SJCRH30 (cell line): ENCODE results near the gene PRDM13. TPM values are rescaled to one million over a fixed set of nuclear protein-coding genes. Genes with fewer than 3 reads are reported as not detected.
"Not testable (repeated sequence)": the region's sequence is repeated elsewhere in the genome, so short reads cannot be mapped to it uniquely, and the experiment has no call there.

Experiments
- DNase-seq, 2 experiments: peaks; one replicate each; pipeline ENCODE4 v3.0.0-alpha.2; 2015 to 2020
- H3K27ac ChIP-seq: fragments of 250-450 bp; sonication (Bioruptor Pico); 2 replicates; pipeline ENCODE4 v1.5.1; 2020; ENCODE audit warnings: mild to moderate bottlenecking, moderate library complexity
- H3K27me3 ChIP-seq: fragments of 250-450 bp; sonication (Bioruptor Pico); 2 replicates; pipeline ENCODE4 v1.5.1; 2020; ENCODE audit warnings: mild to moderate bottlenecking, moderate library complexity
- H3K36me3 ChIP-seq: fragments of 250-450 bp; sonication (Bioruptor Pico); 2 replicates; pipeline ENCODE4 v1.5.1; 2020; ENCODE audit warnings: mild to moderate bottlenecking, moderate library complexity
- H3K4me1 ChIP-seq: fragments of 250-450 bp; sonication (Bioruptor Pico); 2 replicates; pipeline ENCODE4 v1.5.1; 2020; ENCODE audit warnings: mild to moderate bottlenecking, moderate library complexity
- H3K4me3 ChIP-seq: fragments of 250-450 bp; sonication (Bioruptor Pico); 2 replicates; pipeline ENCODE4 v1.5.1; 2020; ENCODE audit warnings: mild to moderate bottlenecking, moderate library complexity
- H3K9me3 ChIP-seq: fragments of 250-450 bp; sonication (Bioruptor Pico); replicated peaks from 2 replicates; pipeline ENCODE4 v1.5.1; 2020; ENCODE audit warnings: mild to moderate bottlenecking, moderate library complexity
- total RNA-seq: library from RNA; depleted of rRNA; stranded (reverse); fragments of >200 nt; shearing (Covaris generic); gene quantifications from 2 replicates; pipeline ENCODE4 v1.2.3, GENCODE V29; 2014

Gene PRDM13
- total RNA-seq, 1 experiment from 2014 or later, result not detected

GRCh38 chr6:99608886-99609482 is 2.4 kb downstream of the PRDM13 start:
- no peak overlapping the region for H3K27ac ChIP-seq
- no peak for DNase-seq
- no peaks in the 10 kb centered on the region for H3K36me3 ChIP-seq
- H3K4me1 ChIP-seq, result no peaks in the 10 kb centered on the region
- no peaks in the 10 kb centered on the region for H3K27me3 ChIP-seq
- no peak overlapping the region for H3K4me3 ChIP-seq
- H3K9me3 ChIP-seq, result no peaks in the 10 kb centered on the region

GRCh38 chr6:99609905-99610489 is 3.4 kb downstream of the PRDM13 start:
- Histone ChIP-seq H3K36me3 (no peaks in the 10 kb centered on the region), H3K4me1 (no peaks in the 10 kb centered on the region), H3K4me3 (no peak overlapping the region), H3K27ac (no peak overlapping the region), H3K9me3 (no peaks in the 10 kb centered on the region), H3K27me3 (no peaks in the 10 kb centered on the region)
- no peak for DNase-seq

DNA sequence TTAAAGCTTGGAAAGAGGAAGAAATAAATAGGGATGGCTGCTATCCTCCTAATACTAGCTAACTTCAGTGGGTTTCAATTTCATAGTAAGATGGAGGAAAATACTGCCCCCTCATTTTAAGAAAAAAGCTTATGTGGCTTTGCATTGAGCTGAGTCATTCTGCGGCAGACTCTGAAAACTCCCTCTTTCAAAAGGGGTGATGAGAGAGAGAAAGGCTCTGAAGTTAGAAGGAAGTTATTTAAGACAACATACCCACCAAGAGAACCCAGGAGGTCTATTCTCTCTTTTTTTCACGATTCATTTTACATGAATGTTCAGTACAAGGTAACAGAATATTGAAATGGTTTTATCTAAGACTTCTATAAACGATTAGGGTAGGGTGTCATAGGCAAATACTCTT is 4.5 kb downstream of the PRDM13 start:
- H3K36me3 ChIP-seq, result no peaks in the 10 kb centered on the region
- no peak overlapping the region for H3K4me3 ChIP-seq
- H3K9me3 ChIP-seq, result no peaks in the 10 kb centered on the region
- H3K4me1 ChIP-seq, result no peaks in the 10 kb centered on the region
- H3K27me3 ChIP-seq, result no peaks in the 10 kb centered on the region
- no peak for DNase-seq
- no peak overlapping the region for H3K27ac ChIP-seq

DNA sequence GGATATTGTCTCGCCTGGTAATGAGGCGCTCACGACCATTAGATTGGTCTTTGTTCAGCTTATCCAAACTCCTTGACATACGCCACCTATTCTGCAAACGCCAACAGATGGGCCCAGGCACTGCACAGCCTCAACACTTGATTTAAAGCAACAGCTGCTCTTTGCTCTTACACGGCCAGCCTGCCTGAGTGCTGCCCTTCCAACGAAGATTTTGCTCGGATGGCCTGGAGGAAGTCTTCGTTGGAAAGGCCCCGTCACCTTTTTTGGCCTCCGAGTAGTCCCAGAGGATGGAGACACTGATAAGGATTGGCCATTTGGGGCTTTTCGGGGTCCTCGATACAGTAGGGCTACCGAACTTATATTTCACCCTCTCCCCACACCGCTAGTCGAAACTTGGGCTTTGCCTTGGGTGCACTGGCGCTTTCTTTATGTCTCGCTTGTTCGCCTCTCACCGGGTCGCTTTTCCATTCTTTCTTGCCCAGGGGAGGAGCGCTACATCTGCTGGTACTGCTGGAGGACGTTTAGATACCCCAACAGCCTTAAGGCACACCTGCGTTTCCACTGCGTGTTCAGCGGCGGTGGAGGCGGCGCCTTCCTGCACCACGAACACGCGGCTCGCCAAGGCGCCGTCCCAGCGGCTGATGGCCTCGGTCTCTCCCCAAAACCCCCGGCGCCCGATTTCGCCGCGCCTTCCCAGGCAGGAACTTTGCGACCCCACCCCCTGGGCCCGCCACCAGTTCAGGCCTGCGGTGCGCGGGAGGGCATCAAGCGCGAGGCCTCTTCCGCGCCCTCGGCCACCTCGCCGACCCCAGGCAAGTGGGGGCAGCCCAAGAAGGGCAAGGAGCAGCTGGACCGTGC is 6.1 kb downstream of the PRDM13 start:
- no peaks in the 10 kb centered on the region for H3K27me3 ChIP-seq
- no peak overlapping the region for H3K4me3 ChIP-seq

GRCh38 chr6:99613409-99613704 is 6.7 kb downstream of the PRDM13 start:
- H3K36me3 ChIP-seq, result no peaks in the 10 kb centered on the region
- H3K9me3 ChIP-seq, result no peaks in the 10 kb centered on the region
- no peaks in the 10 kb centered on the region for H3K27me3 ChIP-seq
- H3K4me3 ChIP-seq, result no peak overlapping the region
- no peaks in the 10 kb centered on the region for H3K4me1 ChIP-seq
- H3K27ac ChIP-seq, result no peak overlapping the region
- no peak for DNase-seq

More for the DNA sequence above, 6.1 kb downstream of the PRDM13 start:
- no peaks in the 10 kb centered on the region for H3K4me1 ChIP-seq
- H3K36me3 ChIP-seq, result no peaks in the 10 kb centered on the region
- H3K9me3 ChIP-seq, result no peaks in the 10 kb centered on the region
- DNase-seq, result peak; percentile 38 to 61
- no peak overlapping the region for H3K27ac ChIP-seq

DNA sequence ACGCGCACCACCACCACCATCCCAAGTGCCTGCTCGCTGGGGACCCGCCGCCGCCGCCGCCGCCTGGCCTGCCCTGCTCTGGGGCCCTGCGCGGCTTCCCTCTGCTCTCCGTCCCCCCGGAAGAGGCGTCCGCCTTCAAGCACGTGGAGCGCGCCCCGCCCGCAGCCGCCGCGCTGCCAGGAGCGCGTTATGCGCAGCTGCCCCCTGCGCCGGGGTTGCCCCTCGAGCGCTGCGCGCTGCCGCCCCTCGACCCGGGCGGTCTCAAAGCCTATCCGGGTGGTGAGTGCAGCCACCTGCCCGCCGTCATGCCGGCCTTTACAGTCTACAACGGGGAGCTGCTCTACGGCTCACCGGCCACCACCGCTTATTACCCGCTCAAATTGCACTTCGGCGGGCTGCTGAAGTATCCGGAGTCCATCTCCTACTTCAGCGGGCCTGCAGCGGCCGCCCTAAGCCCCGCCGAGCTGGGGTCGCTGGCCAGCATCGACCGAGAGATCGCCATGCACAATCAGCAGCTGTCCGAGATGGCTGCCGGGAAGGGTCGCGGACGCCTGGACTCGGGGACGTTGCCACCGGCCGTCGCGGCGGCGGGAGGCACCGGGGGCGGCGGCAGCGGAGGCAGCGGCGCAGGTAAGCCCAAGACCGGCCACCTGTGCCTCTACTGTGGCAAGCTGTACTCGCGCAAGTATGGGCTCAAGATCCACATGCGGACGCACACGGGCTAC is 7.2 kb downstream of the PRDM13 start:
- Histone ChIP-seq H3K9me3 (no peaks in the 10 kb centered on the region), H3K36me3 (no peaks in the 10 kb centered on the region), H3K27me3 (no peaks in the 10 kb centered on the region), H3K4me3 (no peak overlapping the region), H3K27ac (no peak overlapping the region), H3K4me1 (no peaks in the 10 kb centered on the region)
- DNase-seq, result no peak

- no peak overlapping the region for H3K27ac ChIP-seq
- H3K9me3 ChIP-seq, result no peaks in the 10 kb centered on the region
- H3K27me3 ChIP-seq, result no peaks in the 10 kb centered on the region
- H3K36me3 ChIP-seq, result no peaks in the 10 kb centered on the region
- H3K4me1 ChIP-seq, result no peaks in the 10 kb centered on the region
- no peak overlapping the region for H3K4me3 ChIP-seq
- no peak for DNase-seq
Measured at GRCh38 chr6:99614430-99615186, 8.0 kb downstream of the PRDM13 start.

DNA sequence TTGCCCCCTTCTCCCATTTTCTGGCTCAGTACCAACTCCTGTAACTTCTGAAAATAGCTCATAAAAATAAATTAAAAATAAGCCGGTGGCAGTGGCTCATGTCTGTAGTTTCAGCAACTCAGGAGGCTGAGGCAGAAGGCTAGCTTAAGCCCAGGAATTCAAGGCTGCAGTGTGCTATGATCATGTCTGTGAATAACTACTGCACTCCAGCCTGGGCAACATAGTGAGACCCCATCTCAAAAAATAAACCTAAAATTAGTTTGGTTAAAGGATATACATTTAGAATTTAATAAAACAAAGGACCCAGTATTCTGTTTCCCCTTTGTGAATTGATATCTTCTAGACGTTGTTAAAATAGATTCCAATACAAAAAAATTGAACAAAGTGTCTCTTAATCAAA is 10.5 kb downstream of the PRDM13 start:
- Histone ChIP-seq H3K27ac (no peak overlapping the region), H3K36me3 (no peaks in the 10 kb centered on the region), H3K4me3 (no peak overlapping the region), H3K9me3 (no peaks in the 10 kb centered on the region), H3K4me1 (no peaks in the 10 kb centered on the region), H3K27me3 (no peaks in the 10 kb centered on the region)
- no peak for DNase-seq

- Histone ChIP-seq H3K27me3 (0 out of 2 replicates have a peak, but pooled peaks cover 3% of the 10 kb centered on the region), H3K36me3 (no peaks in the 10 kb centered on the region), H3K4me1 (no peaks in the 10 kb centered on the region), H3K27ac (no peak overlapping the region), H3K9me3 (no peaks in the 10 kb centered on the region), H3K4me3 (no peak overlapping the region)
- DNase-seq, result no peak
Measured at GRCh38 chr6:99618649-99619408, 12.2 kb downstream of the PRDM13 start.

GRCh38 chr6:99619409-99619762 is 12.8 kb downstream of the PRDM13 start:
- H3K27ac ChIP-seq, result no peak overlapping the region
- 0 out of 2 replicates have a peak, but pooled peaks cover 5% of the 10 kb centered on the region for H3K27me3 ChIP-seq
- H3K36me3 ChIP-seq, result no peaks in the 10 kb centered on the region
- no peaks in the 10 kb centered on the region for H3K4me1 ChIP-seq
- H3K9me3 ChIP-seq, result no peaks in the 10 kb centered on the region
- DNase-seq, result no peak
- H3K4me3 ChIP-seq, result no peak overlapping the region

GRCh38 chr6:99622044-99622443 is 15.4 kb downstream of the PRDM13 start:
- H3K27ac ChIP-seq, H3K9me3 ChIP-seq, H3K36me3 ChIP-seq, DNase-seq, H3K27me3 ChIP-seq, H3K4me1 ChIP-seq, H3K4me3 ChIP-seq: not testable (repeated sequence)

DNA sequence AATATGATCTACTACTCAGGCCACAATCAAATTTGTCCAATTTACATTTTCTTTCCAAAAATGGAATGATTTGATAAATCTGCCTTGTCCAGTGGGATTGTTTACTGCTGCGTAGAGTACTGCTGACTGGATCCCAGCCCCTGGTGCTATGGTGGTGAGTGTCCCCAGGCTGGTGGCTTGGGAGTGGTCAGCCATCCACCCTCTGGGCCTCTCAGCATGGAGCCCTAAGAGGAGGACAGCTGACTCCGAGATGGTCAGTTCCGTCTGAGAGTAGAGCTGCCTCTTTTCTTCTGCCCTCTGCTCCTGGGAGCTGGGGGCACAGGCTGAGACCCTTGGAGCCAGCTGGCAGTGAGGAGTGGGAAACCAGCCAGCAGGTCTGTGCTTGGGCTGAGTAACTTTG is 22.7 kb downstream of the PRDM13 start:
- no peaks in the 10 kb centered on the region for H3K4me1 ChIP-seq
- no peak overlapping the region for H3K27ac ChIP-seq
- H3K9me3 ChIP-seq, result no peaks in the 10 kb centered on the region
- no peak overlapping the region for H3K4me3 ChIP-seq
- no peaks in the 10 kb centered on the region for H3K36me3 ChIP-seq
- DNase-seq, result no peak
- peaks cover 3% of the 10 kb centered on the region; the same call in 1 of the 2 replicates for H3K27me3 ChIP-seq

DNA sequence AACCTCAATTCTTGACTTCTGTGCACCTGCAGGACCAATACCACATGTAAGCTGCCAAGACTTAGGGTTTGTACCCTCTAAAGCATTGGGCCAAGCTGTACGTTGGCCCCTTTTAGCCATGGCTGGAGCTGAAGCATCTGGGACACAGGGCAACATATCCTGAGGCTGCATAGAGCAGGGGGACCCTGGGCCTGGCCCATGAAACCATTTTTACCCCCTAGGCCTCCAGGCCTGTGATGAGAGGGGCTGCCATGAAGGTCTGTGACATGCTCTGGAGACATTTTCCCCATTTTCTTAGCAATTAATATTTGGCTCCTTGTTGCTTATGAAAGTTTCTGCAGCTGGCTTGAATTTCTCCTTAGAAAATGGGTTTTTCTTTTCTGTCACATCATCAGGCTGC is 31.0 kb downstream of the PRDM13 start:
- DNase-seq, result no peak
- no peak overlapping the region for H3K4me3 ChIP-seq
- no peaks in the 10 kb centered on the region for H3K4me1 ChIP-seq
- H3K27me3 ChIP-seq, result peaks cover 3% of the 10 kb centered on the region; the same call in 1 of the 2 replicates
- H3K9me3 ChIP-seq, result no peaks in the 10 kb centered on the region
- no peaks in the 10 kb centered on the region for H3K36me3 ChIP-seq
- no peak overlapping the region for H3K27ac ChIP-seq

DNA sequence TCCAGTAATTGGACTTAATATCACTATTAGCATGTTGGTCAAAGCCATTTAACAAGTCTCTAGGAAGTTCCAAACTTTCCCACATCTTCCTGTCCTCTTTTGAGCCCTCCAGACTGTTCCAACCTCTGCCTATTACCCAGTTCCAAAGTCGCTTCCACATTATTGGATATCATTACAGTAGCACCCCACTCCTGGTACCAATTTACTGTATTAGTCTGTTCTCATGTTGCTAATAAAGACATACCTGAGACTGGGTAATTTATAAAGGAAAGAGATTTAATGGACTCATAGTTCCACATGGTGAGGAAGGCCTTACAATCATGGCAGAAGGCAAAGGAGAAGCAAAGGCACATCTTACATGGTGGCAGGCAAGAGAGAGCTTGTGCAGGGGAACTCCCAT is 31.7 kb downstream of the PRDM13 start:
- H3K4me1 ChIP-seq, H3K36me3 ChIP-seq, H3K27me3 ChIP-seq, H3K4me3 ChIP-seq, H3K27ac ChIP-seq, H3K9me3 ChIP-seq, DNase-seq: not testable (repeated sequence)
